SU-DHL-6 (cell line): ENCODE measurements around the gene MMP23B.

ENCODE experiments used
- CTCF ChIP-seq: fragments of 200-600 bp; sonication (generic); IDR thresholded peaks from one replicate; pipeline ENCODE4 v1.5.1; 2017; ENCODE audit warnings: antibody characterized with exemption, mild to moderate bottlenecking, low read length, moderate library complexity; ENCODE audit not compliant: insufficient read depth, poor library complexity, severe bottlenecking
- EZH2phosphoT487 ChIP-seq: fragments of 200-600 bp; sonication (generic), shearing (Covaris generic); conservative IDR thresholded peaks from 2 replicates; pipeline ENCODE4 v1.6.1; 2018; ENCODE audit warnings: mild to moderate bottlenecking, antibody characterized with exemption, low read length, moderate library complexity, mixed read lengths

- TF ChIP-seq CTCF (no peak), EZH2phosphoT487 (no peak)
Measured at GRCh38 chr1:1601564-1602303, 30.2 kb upstream of the MMP23B start.
